GM10266 (cell line): Measurements from ENCODE around the gene CEACAM3.

Experiments
- DNase-seq: peaks from one replicate; pipeline ENCODE4 v3.0.0; 2012; ENCODE audit errors: extremely low spot score
- TF ChIP-seq, protein P1 (sequence below): IDR thresholded peaks from 2 replicates; pipeline ENCODE4 v1.5.1; 2012; ENCODE audit warnings: mild to moderate bottlenecking, low read depth; ENCODE audit not compliant: control insufficient read depth, insufficient read depth; ENCODE audit errors: missing control alignments

CEACAM3 gene

DNA sequence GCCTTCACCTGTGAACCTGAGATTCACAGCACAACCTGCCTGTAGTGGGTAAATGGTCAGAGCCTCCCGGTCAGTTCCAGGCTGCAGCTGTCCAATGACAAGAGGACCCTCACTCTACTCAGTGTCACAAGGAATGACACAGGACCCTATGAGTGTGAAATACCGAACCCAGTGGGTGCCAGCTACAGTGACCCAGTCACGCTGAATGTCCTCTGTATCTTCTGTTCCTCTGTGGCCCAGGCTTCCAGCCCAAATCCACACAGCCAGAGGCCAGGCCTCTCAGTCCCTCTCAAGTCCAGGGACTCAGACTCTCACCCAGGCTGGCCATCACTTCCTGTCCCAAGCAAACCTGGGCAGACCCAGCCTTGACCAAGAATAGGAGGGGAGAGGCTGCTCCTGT lies 10.8 kb downstream of the CEACAM3 start:
- no peak for DNase-seq
- TF ChIP-seq, protein P1, sequence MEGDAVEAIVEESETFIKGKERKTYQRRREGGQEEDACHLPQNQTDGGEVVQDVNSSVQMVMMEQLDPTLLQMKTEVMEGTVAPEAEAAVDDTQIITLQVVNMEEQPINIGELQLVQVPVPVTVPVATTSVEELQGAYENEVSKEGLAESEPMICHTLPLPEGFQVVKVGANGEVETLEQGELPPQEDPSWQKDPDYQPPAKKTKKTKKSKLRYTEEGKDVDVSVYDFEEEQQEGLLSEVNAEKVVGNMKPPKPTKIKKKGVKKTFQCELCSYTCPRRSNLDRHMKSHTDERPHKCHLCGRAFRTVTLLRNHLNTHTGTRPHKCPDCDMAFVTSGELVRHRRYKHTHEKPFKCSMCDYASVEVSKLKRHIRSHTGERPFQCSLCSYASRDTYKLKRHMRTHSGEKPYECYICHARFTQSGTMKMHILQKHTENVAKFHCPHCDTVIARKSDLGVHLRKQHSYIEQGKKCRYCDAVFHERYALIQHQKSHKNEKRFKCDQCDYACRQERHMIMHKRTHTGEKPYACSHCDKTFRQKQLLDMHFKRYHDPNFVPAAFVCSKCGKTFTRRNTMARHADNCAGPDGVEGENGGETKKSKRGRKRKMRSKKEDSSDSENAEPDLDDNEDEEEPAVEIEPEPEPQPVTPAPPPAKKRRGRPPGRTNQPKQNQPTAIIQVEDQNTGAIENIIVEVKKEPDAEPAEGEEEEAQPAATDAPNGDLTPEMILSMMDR, result no peak

DNA sequence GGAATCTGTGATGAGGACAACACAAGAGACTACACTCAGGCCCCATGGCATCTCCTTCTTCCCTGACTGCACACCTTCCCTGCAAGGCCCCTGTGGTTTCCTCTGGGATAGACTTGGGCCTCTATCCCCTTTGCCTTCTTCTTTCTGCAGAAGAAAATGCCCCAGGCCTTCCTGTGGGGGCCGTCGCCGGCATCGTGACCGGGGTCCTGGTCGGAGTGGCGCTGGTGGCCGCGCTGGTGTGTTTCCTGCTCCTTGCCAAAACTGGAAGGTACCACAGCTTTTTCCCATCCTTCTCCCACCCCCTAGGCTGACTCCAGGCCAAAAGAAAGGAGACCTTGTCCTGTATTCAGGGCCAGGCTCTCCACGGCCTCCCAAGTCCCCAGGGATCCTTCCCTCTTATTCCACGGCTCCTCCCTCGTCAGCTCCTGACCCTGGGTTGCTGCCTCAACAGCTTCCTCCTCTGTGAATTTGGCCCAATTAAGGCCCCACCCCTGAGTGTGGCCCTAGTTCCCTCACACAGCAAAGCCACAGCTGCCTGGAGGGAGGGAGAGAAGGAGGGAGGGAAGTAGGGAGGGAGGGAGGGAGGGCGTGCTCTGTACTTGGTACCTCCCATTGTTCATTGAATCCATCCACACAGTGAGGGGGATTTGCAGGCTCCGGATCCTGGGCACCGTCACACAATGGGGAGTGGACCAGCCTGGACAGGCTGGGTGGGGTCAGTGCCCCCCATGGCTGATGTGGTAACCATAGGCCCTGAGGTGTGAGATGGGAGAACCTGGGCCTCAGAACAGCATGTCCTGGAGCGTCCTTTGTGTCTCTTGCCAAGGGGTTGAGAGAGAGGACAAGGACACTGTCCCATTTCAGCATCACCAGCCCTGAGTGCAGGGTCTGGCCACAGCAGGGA lies 12.5 kb downstream of the CEACAM3 start:
- TF ChIP-seq, protein P1, result no peak
- DNase-seq, result no peak

DNA sequence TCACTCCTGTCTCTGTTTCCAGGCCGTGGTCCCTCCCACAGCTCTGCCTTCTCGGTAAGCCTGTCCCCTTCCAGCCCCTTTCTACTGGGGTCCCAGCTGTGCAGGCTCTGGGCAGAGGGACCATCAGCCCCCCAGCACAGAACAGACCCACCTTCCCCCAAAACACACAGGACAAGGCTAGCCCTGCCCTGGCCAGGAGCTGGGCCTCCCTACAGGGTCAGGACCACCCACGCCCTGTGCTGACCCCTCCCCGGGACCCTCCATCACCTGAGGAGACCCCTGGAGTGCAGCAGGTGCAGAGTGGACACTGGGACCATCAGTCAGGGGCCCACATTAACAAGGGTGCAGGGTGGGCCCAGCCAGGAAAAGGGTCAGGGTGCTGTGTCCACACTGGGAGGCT lies 13.9 kb downstream of the CEACAM3 start:
- TF ChIP-seq, protein P1, result no peak
- DNase-seq, result no peak

DNA sequence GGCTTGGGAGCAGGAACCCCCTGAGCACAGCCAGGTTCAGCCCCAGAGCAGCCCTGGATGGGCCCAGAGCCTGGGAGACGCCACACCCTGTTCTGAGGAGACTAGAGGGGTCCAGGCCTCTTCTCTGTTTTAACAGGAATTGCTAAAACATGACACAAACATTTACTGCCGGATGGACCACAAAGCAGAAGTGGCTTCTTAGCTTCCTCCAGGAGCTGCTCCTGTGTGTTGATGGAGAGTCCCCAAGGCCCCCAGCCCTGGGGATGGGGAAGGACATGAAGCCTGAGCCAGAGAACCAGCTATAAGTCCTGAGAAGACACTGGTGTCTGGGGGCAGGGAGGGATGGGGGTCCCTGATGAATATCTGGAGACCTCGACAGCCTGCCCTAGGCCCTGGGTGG lies 14.6 kb downstream of the CEACAM3 start:
- DNase-seq, result no peak
- TF ChIP-seq, protein P1, result no peak

DNA sequence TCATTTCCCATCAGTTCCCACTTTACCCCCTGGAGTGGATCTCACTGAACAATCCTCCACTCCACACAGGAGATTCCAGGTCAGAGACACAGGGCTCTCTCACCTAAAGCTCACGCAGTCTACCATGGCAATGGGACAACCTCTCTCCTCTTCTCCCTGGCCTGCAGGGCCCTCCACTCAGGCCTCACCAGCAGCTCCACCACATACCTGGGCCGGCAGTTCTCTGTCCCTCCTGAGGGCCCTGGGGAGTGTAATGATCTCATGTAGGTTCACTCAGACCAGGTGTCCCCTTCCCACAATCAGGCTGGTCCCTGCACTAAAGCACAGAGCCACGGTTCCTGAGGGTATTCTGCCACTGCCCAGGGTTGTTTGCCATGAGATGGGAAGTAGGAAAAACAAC lies 15.6 kb downstream of the CEACAM3 start:
- no peak for DNase-seq
- TF ChIP-seq, protein P1, result no peak

DNA sequence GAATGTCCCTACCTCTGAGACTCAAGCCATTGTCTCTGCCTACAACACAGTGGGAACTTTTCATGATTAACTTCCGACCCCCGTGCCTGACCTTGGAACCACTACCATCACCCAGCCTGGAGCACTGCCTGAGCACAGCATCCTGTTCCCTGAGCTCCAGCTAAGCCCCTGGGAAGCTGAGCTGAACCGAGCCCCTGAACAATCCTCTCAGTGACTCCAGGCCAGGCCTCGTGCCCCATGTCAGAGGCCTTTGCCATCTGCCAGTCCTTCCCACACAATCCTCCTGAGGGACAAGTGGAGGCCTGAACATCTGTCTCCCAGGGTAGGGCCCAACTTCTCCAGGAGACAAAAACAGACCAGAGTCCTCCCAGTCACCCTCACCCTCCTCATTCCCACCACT lies 17.5 kb downstream of the CEACAM3 start:
- DNase-seq, result no peak
- TF ChIP-seq, protein P1, result no peak

DNA sequence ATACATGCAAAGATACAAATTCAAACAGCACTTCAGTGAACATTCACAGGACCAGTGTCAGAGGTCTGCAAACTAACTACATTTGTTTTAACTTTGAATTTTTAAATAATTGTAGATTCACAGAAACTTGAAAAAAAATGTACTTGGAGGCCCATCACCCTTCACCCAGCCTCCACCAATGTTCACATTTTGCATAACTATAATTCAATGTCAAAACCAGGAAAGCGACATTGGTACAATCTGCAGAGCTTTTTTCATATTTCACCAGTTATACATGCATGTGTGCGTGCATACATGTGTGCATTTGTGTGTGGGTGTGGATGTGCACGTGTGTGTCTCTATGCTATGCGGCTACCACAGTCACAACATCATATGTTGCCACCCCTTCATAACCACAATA lies 18.9 kb downstream of the CEACAM3 start:
- TF ChIP-seq, protein P1, result no peak

More for the DNA sequence above, 18.9 kb downstream of the CEACAM3 start:
- DNase-seq, result no peak
